Astrocyte (in vitro differentiated cells and primary cell): ENCODE measurements around the gene HSBP1.

ENCODE experiments used
- EZH2 ChIP-seq: IDR thresholded peaks from 2 replicates; pipeline ENCODE4 v1.6.1; 2012; ENCODE audit warnings: mild to moderate bottlenecking, low read length, inconsistent platforms; ENCODE audit not compliant: insufficient read depth
- TF ChIP-seq, protein P1 (sequence below): IDR thresholded peaks from 2 replicates; pipeline ENCODE4 v1.5.1; 2011; ENCODE audit warnings: low read depth, mild to moderate bottlenecking, inconsistent platforms, low read length, moderate library complexity; ENCODE audit not compliant: insufficient read depth

DNA sequence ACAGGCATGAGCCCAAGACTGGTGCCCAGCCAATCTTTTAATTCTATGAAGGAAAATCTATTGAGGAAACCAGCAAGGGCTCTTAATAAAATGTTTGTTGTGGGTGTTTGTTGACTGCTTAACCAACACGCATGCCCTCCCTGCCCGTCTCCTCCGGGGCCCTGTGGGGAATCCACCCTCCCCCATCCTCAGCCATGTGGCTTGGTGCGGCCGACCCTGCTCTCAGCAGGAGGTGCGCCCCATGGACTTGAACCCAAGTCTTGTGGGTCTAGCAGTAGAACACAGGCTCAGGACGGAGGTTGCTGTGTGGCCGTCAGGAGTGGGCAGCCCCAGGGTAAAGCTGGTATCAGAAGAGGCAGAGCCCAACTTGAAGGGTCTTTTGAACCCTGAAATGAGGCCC, 46.1 kb downstream of the HSBP1 start:
- TF ChIP-seq, protein P1, sequence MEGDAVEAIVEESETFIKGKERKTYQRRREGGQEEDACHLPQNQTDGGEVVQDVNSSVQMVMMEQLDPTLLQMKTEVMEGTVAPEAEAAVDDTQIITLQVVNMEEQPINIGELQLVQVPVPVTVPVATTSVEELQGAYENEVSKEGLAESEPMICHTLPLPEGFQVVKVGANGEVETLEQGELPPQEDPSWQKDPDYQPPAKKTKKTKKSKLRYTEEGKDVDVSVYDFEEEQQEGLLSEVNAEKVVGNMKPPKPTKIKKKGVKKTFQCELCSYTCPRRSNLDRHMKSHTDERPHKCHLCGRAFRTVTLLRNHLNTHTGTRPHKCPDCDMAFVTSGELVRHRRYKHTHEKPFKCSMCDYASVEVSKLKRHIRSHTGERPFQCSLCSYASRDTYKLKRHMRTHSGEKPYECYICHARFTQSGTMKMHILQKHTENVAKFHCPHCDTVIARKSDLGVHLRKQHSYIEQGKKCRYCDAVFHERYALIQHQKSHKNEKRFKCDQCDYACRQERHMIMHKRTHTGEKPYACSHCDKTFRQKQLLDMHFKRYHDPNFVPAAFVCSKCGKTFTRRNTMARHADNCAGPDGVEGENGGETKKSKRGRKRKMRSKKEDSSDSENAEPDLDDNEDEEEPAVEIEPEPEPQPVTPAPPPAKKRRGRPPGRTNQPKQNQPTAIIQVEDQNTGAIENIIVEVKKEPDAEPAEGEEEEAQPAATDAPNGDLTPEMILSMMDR, result no peak
- TF ChIP-seq EZH2, result no peak
